HG02973 (cell line): ENCODE results near the gene DNASE1.
"Not testable (repeated sequence)": the region's sequence is repeated elsewhere in the genome, so short reads cannot be mapped to it uniquely, and the experiment has no call there.

Source experiments
- ATAC-seq: cut with Tn5 transposase; IDR thresholded peaks from one replicate; pipeline ENCODE4 v1.9.1; 2021; ENCODE audit warnings: moderate library complexity; ENCODE audit not compliant: unreplicated experiment

DNASE1 gene

GRCh38 chr16:3640632-3641501 lies 13.6 kb upstream of the DNASE1 start:
- no peak for ATAC-seq

GRCh38 chr16:3641801-3642396 lies 12.6 kb upstream of the DNASE1 start:
- no peak for ATAC-seq

GRCh38 chr16:3642397-3643094 lies 11.9 kb upstream of the DNASE1 start:
- ATAC-seq, result no peak

DNA sequence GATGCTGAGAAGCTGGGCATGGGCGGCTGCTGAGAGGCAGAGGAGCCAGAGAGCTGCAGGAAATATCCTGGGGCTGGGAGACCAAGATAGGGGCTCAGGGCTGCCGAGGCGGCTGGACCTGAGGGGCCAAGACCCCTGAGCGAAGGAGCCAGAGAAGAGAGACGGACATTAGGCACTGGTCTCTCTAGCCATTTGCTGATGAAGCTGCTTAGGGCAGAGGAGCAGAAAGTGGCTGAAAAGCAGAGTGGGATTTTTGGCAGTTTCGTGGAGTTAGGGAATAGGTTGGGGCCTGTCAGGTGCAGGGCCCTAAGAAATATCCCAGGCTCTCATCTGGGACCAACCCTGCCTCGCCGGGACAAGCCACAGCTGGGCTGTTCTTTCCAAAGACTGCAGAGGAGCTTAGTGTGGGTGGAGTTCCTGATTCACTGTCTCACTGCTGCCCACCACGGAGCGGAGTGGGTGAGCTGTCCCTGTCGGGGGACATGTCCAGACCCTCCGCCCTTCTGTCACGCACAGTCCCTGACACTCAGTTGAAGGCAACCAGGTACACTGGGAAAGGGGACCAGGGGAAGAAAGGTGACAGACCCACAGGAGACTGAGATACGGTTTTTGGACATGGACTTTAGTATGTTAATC lies 11.3 kb upstream of the DNASE1 start:
- no peak for ATAC-seq

- ATAC-seq, result no peak
Measured at GRCh38 chr16:3645108-3645503, 9.4 kb upstream of the DNASE1 start.

DNA sequence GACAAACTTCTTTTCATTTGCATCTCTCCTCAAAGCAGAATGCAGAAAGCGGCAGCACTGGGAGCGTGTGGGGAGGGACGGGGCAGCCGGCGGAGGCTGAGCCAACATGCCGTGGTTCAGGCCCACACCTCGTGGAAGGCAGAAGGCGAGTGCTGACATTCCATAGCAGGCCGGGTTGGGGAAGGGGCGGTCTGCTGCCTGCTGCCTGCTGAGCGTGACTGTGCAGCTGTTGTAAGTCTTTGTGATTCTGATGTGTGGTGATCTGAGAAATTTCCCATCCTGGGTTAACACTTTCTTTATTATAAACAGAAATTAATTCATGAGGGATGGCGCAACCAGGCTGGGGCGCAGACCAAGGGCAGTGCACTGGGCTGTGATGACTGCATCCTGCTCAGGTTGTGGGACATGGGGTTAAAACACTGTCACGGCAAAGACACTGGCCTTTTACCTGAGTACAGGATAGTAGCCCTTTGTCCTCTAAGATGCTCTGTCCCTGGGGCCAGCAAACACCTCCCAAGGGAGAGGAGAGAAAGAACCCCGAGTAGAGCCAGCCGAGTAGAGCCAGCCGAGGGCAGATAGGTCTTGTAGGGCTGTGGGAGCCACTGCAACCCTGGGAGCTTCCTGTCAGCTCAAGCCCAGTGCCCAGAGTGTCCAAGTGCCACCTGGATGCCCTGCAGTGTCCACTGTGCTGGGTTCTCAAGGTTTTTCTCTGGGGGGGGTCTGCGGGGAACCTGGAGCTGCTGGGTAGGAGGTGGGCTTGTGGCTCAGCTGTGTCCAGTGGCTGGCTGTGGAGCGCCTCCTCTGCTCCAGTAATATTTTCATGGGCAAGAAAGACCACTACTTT lies 8.8 kb upstream of the DNASE1 start:
- no peak for ATAC-seq

DNA sequence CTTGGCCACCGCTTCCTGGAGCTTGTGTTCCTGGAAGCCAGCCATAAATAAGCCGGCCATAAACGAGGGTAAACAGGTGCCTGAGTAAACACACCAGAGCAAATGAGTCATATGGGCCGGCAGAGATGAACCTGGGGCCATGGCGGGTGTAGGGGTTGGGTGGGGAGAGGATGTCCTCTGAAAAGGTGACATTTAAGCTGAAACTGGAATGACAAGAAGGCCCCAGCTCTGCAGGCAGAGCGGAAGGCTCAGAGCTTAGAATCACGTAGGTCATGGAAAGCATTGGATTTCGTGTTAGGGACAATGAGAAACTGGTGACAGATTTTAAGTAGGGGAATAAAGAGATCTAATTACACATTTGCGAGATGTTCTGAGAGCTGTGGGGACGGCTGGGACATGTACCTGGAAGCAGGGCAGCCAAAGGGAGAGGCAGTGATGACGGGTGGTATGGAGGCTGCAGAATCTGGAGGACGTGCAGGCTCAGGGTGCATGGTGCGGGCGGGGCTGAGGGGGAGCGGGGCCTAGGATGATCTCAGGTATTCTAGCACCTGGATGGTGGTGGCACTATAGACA lies 8.1 kb upstream of the DNASE1 start:
- ATAC-seq, result no peak

DNA sequence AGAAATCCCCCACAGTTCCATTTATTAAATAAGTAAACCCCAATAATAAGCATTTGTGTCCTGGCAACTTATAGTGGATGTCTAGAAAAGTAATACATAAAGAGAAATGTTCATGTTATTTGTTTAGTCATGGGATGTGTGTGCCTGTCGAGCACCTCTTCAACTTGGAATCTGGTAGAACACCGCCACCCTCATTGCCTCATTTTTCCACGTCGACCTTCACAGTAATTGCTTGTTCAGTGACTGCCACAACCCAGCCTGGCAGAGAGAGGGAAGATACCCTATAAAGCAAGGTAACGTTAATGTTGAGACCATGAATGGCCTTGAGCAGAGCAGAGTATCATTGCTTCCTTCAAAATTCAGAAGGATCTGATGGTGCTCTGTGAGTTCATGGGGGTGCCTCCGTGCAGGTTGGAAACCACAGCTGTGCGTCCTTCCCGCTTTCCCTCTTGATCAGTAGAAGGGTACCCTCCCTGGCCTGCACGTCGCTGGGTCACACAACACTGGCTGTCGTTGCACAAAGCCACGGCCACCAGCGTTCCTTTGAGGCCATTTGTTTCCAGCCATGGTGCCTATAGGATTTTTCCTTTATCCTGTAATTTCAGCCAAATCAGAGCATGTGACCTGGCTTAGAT lies 3.7 kb upstream of the DNASE1 start:
- no peak for ATAC-seq

GRCh38 chr16:3651461-3652372 lies 2.8 kb upstream of the DNASE1 start:
- no peak for ATAC-seq

DNA sequence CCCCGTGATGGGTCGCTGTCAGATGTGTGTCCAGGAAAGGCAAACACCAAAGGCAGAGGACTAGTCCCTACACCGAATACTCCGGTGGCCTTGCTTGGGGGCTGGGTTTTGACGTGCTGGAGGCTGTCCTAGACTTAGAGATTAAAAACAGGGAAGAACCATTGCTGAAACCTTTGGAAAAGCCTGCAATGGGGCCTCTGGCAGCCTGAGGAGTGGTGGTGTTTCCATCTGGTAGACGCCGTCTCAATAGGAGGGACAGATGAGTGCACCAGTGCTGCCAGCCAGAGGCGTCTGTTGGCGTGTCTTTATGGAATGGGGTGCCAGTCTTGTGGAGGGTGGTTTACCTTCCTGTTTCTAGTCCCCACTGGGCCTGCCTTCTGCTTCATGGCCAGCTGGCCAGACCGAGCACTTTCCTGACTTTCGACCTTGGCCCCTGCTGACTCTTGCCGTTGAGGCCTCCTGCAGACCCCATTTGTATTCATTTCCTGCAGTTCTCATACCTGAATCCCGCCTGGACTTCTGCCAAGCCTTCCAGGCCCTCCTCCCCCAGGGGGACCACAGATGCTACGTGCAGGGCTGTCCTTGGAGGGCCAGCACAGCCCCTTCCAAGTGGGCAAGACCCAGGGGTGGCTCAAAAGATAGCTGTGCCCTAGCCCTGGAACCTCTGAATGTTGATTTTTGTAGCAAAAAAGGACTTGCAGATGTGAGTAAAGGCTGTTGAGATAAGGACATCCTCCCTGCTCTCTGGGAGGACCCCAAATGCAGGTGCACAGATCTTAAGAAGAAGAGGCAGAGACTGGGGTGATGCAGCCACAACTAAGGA lies 1.9 kb upstream of the DNASE1 start:
- ATAC-seq, result no peak

- ATAC-seq, result no peak
Measured at GRCh38 chr16:3655030-3655395, 522 bp downstream of the DNASE1 start.

- no peak for ATAC-seq
Measured at GRCh38 chr16:3655396-3656159, 1.1 kb downstream of the DNASE1 start.

GRCh38 chr16:3656160-3656490 lies 1.6 kb downstream of the DNASE1 start:
- ATAC-seq, result not testable (repeated sequence)

DNA sequence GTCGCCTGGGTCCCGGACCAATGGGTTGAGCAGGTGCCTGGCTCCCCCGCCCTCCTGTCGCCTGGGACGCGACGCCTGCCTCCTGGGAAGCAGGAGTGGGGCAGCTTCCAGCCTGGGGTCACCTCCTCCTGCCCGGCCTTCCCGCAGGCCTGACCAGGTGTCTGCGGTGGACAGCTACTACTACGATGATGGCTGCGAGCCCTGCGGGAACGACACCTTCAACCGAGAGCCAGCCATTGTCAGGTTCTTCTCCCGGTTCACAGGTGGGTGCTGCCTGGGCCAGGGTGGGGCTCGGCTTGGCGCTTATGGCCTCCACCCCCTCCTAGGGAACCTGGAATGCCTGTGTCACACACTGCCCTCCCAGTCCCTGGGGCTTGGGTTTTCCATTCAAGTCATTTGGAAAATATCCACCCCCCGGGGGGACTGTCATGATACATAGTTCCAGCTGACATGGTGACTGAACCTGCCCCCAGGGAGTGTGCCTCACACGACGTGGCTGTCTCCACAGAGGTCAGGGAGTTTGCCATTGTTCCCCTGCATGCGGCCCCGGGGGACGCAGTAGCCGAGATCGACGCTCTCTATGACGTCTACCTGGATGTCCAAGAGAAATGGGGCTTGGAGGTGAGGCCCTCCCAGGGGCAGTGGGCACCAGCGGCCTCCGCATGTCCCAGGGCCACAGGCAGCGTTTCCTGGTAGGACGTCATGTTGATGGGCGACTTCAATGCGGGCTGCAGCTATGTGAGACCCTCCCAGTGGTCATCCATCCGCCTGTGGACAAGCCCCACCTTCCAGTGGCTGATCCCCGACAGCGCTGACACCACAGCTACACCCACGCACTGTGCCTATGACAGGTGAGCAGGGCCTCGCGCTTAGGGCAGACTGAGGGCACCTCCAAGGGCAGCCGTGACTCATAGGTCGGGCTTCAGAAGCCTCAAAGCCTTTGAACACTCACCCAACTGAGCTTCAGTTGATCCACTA lies 2.3 kb downstream of the DNASE1 start:
- no peak for ATAC-seq

- ATAC-seq, result no peak
Measured at GRCh38 chr16:3659251-3659650, 4.8 kb downstream of the DNASE1 start.

DNA sequence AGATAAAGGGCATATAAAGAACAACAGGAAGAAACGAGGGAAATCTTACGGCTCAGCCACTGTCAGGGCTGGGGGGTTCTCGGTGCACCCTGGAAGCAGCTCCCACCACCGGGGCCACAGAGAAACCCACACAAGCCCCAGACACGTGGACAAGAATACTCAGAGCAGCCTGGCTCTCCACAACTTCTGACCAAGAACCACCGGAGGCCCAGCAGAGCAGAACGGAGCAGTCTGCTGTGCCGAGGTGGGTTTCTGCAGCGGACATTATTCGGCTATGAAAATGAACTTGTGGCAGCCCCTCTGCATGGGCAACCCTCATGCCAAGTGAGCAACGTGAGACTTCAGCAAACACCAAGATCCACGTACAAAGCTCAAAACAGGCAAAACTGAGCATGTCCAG lies 6.8 kb downstream of the DNASE1 start:
- no peak for ATAC-seq
